ENCODE data around the gene RCCD1. TPM values are rescaled to one million over a fixed set of nuclear protein-coding genes. Genes with fewer than 3 reads are reported as not detected.

Gene RCCD1
- total and polyA plus RNA-seq, 2 of the 8 experiments (the other 6 are each of a cell fraction or from before 2014, with no cell fraction given): 9.9 to 18.8 TPM

DNA sequence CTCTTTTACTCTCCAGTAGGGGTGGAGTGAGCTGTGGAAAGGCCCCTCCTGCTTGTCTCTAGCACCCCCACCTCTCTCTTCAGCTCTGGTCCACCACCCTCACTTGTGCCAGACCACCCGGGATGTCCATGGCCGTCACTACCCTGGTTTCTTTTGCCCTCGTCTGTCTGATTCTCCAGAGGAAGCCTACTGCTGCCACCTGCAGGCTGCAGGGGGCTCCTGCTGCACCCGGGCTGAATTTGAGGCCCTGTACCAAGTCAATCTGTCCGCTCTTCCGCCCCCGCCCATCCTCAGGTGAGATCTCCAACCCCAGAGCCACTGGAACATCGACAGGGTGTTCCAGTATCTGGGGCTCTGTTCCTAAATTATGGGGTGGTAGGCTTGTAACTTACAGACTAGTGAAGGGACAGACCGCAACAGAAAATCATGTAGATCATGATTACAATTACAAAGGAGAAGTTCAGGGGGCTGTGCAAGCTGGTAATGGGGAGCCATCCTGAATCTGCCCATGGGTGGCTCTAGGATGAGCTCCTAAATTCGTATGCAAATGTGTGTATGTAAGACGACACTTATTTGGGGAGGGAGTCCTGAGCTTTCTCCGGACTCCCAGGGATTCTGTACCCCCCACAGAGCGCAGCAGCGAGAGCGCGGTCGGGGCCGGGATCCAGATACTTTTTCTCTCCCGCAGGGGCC, 20.3 kb upstream of the RCCD1 start:
- no peaks in the 10 kb centered on the region for H3K9me3 ChIP-seq (ENCODE audit: insufficient read depth in 2 of 2, low read depth in 1 of 2, low read length in 1 of 2)
- ChIA-PET CTCF (ENCODE audit: partially characterized antibody) (interaction anchor here (0.5 to 20.7 kb wide), 39 partner anchors 9 to 763 kb away, joined by 3 to 306 read pairs (median 4); partner anchors contain the start of genes FES, FURIN, MAN2A2 and PRC1), POLR2A (ENCODE audit: partially characterized antibody) (interaction anchor here (0.7 to 5.0 kb wide), 10 partner anchors 8 to 522 kb away, joined by 3 to 24 read pairs (median 5); partner anchors contain the start of genes MAN2A2, RCCD1 and VPS33B)
- DNase-seq (ENCODE audit: low read depth in 1 of 2, low spot score in 2 of 2): peak in 1 of 2 experiments; percentile 94
- H2BK15ac ChIP-seq (ENCODE audit: low read length): no peak overlapping the region
- no peak overlapping the region for H3K4ac ChIP-seq (replicated peaks; ENCODE audit: insufficient read length, low read depth, low read length)
- peaks cover 0 to 12% (median 5%) of the 10 kb centered on the region in 4 experiments; a peak in 6 of 8 replicates for H3K36me3 ChIP-seq (ENCODE audit: control insufficient read depth in 2 of 4, insufficient read depth in 4 of 4, low read length in 3 of 4)
- H2BK20ac ChIP-seq (ENCODE audit: low read length): no peak overlapping the region
- no peak overlapping the region for H3K9ac ChIP-seq (replicated peaks in 1 of 4; ENCODE audit: extremely low read depth in 1 of 4, low read depth in 3 of 4, low read length in 3 of 4)
- no peak overlapping the region for H3K56ac ChIP-seq (replicated peaks; ENCODE audit: insufficient read length, low read depth, low read length)
- H3K4me3 ChIP-seq (ENCODE audit: extremely low read depth in 1 of 4, insufficient read depth in 2 of 4, low read depth in 3 of 4, low read length in 4 of 4): peak overlapping the region; percentile 59 to 80 (median 72)
- H3K23ac ChIP-seq (ENCODE audit: insufficient read length): no peak overlapping the region
- no peak overlapping the region; the same call in 1 of the 2 replicates for H3K18ac ChIP-seq (ENCODE audit: extremely low read depth, low read length)
- H3K27me3 ChIP-seq (replicated peaks in 1 of 4; ENCODE audit: control insufficient read depth in 3 of 4, extremely low read depth in 1 of 4, insufficient read depth in 3 of 4, low read length in 3 of 4): 0 out of 7 replicates have a peak, but pooled peaks cover 0 to 4% (median 0%) of the 10 kb centered on the region in 4 experiments
- H2BK5ac ChIP-seq (ENCODE audit: low read depth, low read length): no peak overlapping the region
- no peaks in the 10 kb centered on the region for H3K79me2 ChIP-seq (ENCODE audit: control insufficient read depth in 1 of 2, insufficient read depth in 2 of 2, low read length in 2 of 2)
- no peak overlapping the region for H2AK5ac ChIP-seq (ENCODE audit: low read depth, low read length)
- WGBS, 2 experiments (ENCODE audit: extremely low coverage in 1 of 2, insufficient coverage in 1 of 2, insufficient read length in 1 of 2, insufficient replicate concordance in 2 of 2, low coverage in 1 of 2, low lambda C conversion rate in 2 of 2, missing lambda C conversion rate in 1 of 2): 10% methylated on average over 16 of the region's 19 CpGs; no CpG with 5 or more reads in 1 of the 2 experiments
- H4K91ac ChIP-seq (replicated peaks; ENCODE audit: insufficient read length, low read length): no peak overlapping the region
- H3K4me1 ChIP-seq (replicated peaks in 1 of 4; ENCODE audit: control insufficient read depth in 3 of 4, insufficient read depth in 4 of 4, low read length in 3 of 4): peaks cover 0 to 13% (median 7%) of the 10 kb centered on the region in 4 experiments; a peak in 6 of 7 replicates
- no peak for FAIRE-seq
- H4K8ac ChIP-seq (ENCODE audit: extremely low read depth, insufficient read depth, low read length): 0 out of 2 replicates have a peak overlapping the region, but pooled peaks have one; percentile 9
- no peak overlapping the region for H3K14ac ChIP-seq (ENCODE audit: insufficient read length)
- no peak overlapping the region for H4K5ac ChIP-seq (ENCODE audit: insufficient read length, low read depth, low read length)
- H3K79me1 ChIP-seq (ENCODE audit: low read depth, low read length): no peaks in the 10 kb centered on the region; the same call in 1 of the 2 replicates
- H2AFZ ChIP-seq (ENCODE audit: low read length): peak overlapping the region; percentile 48; the same call in 1 of the 2 replicates
- H3K27ac ChIP-seq (ENCODE audit: low read depth, low read length): no peak overlapping the region
- H3K23me2 ChIP-seq (ENCODE audit: low read depth, low read length): peaks cover 11% of the 10 kb centered on the region; the same call in 1 of the 2 replicates
- H2BK12ac ChIP-seq (ENCODE audit: low read depth, low read length): no peak overlapping the region
- peaks cover 0 to 4% of the 10 kb centered on the region in 2 experiments for H4K20me1 ChIP-seq (replicated peaks in 1 of 2; ENCODE audit: control insufficient read depth in 1 of 2, insufficient read depth in 2 of 2, low read length in 2 of 2)
- peak overlapping the region; percentile 63 to 96 for H3K4me2 ChIP-seq (ENCODE audit: insufficient read depth in 1 of 2, low read depth in 2 of 2, low read length in 2 of 2)
- H2BK120ac ChIP-seq (replicated peaks; ENCODE audit: low read depth, low read length): no peak overlapping the region
- peak; percentile 72 to 80 for TF ChIP-seq RAD21 (IDR thresholded peaks at IDR 0.05 in 1 of 2, conservative IDR thresholded peaks at IDR 0.05 in 1 of 2; ENCODE audit: low read depth in 2 of 2, low read length in 2 of 2)
- no peak for TF ChIP-seq MAFK (IDR thresholded peaks at IDR 0.05; ENCODE audit: low read depth, low read length)
- TF ChIP-seq KDM4A (IDR thresholded peaks at IDR 0.05; ENCODE audit: low read depth, low read length, severe bottlenecking): no peak
- TF ChIP-seq, protein P1, sequence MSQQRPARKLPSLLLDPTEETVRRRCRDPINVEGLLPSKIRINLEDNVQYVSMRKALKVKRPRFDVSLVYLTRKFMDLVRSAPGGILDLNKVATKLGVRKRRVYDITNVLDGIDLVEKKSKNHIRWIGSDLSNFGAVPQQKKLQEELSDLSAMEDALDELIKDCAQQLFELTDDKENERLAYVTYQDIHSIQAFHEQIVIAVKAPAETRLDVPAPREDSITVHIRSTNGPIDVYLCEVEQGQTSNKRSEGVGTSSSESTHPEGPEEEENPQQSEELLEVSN (IDR thresholded peaks at IDR 0.05): no peak
- TF ChIP-seq YY1 (IDR thresholded peaks at IDR 0.05; ENCODE audit: low read depth, low read length): peak; percentile 72
- TF ChIP-seq KDM5A (IDR thresholded peaks at IDR 0.05; ENCODE audit: low read length): 0 out of 2 replicates have a peak, but pooled peaks have one; percentile 32
- no peak for TF ChIP-seq CBX8 (IDR thresholded peaks at IDR 0.05; ENCODE audit: borderline replicate concordance, low read depth, low read length)
- TF ChIP-seq TEAD4 (IDR thresholded peaks at IDR 0.05; ENCODE audit: low read depth, low read length): no peak
- TF ChIP-seq HDAC6 (IDR thresholded peaks at IDR 0.05; ENCODE audit: low read depth, low read length): no peak
- no peak for TF ChIP-seq EP300 (IDR thresholded peaks at IDR 0.05; ENCODE audit: borderline replicate concordance in 1 of 2, low read depth in 2 of 2, low read length in 2 of 2)

Measured in H1 (cell line).